ENCODE results near the gene TEDDM1.
"Not testable (repeated sequence)": the region's sequence is repeated elsewhere in the genome, so short reads cannot be mapped to it uniquely, and the experiment has no call there.

TEDDM1 gene

DNA sequence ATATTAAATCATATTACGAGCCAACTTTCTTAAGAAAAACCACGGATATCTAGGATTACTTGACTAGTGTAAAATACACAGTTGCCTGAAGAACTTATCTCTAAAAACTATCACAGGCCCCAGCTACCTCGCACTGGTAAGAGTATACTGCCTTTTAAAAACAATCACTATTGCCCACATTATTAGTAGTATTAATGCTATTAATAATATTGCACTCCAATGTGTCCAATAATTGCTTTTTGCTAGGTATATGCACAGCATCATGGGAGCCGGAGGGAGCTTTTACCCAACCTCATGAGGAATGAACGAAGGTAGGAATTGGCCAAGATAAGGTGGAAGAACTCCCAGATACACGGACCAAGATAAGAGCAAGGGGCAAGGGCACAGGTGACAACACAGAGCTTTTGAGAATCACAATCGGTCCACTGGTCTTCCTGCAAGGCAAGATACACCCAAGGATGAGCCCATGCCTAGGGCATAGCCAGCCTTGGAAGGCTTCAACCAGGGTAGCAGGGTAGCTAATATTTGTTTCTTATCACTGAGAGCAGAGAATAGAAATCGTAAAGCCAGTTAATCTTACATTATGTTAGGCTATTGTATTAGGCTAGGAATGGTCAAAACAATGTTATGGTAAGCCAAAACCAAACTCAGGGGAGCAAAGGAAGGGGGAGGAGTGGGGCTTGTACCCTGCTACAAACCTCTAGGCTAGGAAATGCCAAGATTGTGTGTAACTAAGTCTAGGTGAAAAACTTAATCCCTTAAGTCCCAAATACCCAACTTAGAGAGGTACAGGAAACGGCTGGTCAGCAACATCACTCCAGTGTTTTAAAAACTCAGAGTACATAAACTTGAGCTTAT is 18.3 kb downstream of the TEDDM1 start:
- DNase-seq (ENCODE audit: low read depth in 4 of 4, low spot score in 1 of 4), result no peak

DNA sequence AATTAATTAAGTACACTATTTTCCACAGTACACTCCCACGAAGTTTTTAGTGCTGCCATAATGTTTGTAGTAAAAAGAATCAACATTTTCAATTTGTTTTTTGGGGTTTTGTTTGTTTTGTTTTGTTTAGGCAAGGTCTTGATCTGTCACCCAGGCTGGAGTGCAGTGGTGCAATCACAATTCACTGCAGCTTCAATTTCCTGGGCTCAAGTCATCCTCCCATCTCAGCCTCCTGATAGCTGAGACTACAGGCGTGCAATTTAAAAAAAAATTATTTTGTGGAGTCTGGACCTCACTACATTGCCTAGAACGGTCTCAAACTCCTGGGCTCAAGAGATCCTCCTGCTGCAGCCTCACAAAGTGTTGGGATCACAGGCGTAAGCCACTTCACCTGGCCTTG is 20.3 kb downstream of the TEDDM1 start:
- DNase-seq (ENCODE audit: low read depth in 4 of 4, low spot score in 1 of 4), result no peak

DNA sequence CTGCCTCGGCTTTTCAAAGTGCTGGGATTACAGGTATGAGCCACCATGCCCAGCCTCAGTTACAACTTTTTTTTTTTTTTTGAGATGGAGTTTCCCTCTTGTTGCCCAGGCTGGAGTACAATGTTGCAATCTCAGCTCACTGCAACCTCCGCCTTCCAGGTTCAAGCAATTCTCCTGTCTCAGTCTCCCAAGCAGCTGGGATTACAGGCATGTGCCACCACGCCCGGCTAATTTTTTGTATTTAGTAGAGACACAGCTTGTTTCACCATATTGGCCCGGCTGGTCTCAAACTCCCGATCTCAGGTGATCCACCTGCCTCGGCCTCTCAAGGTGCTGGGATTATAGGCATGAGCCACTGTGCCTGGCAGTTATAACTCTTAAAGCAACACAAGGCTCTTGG is 20.7 kb downstream of the TEDDM1 start:
- not testable (repeated sequence) for DNase-seq (ENCODE audit: low read depth in 4 of 4, low spot score in 1 of 4)

DNA sequence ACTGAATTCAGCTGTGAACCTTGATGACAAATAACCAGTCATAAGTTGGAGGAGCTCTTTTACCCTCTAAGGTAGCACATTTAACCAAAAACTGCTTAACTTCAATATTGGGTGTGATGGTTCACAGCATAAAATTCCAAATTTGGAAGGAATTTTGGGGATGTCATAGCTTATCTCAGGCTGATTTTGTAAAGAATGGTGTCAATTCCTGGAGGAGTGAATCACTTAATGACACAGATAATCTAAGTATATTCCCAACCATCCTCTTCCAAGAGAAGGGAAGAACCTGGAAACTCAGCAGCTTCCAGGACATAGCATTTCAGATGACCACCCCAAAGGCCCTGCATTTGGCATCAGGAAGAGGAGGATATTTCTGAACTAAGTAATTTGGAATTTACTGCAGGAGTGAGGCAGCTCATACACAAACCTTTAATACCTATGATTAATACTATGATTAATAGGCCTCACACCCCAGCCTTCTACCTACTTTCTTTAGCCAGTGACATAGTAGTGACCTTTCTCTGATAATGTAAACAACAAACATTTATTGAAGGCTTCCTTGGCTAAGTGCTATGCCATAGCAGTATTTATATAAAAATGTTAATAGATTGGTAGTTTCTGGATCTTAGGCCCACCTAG is 23.4 kb downstream of the TEDDM1 start:
- DNase-seq (ENCODE audit: low read depth in 4 of 4, low spot score in 1 of 4), result no peak

DNA sequence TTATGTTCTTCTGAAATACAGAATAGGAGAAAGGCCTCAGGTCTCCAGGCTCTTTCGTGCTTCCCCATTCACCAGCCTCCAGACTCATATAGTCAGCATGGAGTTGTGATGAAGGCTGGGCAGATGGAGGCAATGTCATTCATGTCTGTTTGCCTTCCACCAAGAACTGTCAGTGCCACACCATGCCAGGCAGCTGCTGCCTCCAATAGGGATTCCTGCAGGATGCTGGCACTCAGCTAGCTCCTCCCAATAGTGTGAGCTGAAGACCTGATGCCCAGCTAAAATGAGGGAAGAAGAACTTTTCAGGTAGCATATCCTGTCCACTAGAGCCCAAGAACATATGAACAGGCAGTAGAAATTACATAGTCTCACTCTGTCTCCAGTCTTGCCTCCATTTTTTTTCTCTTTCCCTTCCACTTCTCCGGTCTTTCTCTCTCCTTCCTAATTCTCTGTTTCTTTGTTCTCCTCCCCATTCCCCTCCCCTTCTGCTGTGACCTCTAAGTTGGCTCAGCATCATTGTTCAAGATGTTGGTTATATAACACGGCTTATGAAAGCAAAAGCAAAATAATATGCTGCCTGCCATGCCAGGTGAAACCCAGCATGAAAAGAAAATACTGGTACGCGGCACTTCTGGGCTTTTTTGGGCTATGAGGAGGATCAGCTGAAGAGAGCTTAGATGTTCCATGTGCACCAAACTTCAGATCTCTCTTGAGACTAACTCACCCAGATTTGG is 26.2 kb downstream of the TEDDM1 start:
- DNase-seq (ENCODE audit: low read depth in 4 of 4, low spot score in 1 of 4), result no peak

DNA sequence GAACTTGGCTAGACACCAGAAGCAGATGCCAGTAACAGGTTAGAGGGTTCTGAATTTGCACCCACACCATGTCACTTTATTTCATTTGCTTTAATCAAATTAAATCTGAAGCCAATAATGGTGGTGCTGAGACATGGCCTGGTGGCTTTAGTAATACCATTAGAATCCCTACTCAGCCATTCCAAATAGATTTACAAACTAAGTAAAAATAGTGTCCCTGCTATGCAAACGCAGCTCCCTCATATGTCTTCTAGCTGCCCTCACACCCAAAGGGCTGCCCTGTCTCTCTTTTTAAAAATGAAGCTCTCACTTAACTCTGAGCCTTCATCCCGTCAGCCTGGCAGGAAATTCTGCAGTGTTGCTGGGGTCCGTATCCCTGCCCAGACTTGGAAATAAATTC is 29.9 kb downstream of the TEDDM1 start:
- DNase-seq (ENCODE audit: low read depth in 4 of 4, low spot score in 1 of 4), result no peak

DNA sequence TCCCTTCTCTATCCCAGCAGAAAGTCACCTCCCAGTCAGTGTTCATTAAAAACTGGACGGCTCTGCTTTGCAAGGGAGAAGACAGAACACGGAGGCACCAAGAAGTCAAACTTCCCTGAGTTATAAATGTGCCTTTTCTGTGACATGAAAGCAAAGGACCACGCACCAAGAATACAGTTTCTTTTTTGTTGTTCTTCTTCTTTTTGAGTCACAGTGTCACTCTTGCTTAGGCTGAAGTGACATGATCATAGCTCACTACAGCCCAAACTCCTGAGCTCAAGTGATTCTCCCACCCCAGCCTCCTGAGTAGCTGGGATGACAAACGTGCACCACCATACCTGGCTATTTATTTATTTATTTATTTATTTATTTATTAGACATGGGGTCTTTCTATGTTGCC is 31.6 kb downstream of the TEDDM1 start:
- DNase-seq (ENCODE audit: low read depth in 4 of 4, low spot score in 1 of 4), result no peak

DNA sequence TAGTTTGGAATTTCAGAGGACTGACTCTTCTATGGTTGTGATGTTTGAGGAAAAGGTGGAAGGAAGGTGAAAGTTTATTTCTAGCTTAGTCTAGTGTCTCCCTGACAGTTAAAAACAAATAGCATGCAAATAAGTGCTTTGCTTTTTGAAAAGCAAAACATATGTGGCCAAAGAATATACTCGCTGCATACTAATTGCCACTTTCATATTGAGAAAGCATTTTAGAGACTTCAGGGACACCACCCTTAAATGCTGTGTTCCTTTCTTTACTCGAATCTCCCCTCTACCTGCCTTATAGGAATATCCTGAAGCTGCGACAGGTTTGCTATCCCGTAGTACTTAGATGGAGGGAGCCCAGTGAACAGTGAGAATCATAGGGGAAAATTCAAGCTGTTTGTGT is 32.1 kb downstream of the TEDDM1 start:
- no peak for DNase-seq (ENCODE audit: low read depth in 4 of 4, low spot score in 1 of 4)

DNA sequence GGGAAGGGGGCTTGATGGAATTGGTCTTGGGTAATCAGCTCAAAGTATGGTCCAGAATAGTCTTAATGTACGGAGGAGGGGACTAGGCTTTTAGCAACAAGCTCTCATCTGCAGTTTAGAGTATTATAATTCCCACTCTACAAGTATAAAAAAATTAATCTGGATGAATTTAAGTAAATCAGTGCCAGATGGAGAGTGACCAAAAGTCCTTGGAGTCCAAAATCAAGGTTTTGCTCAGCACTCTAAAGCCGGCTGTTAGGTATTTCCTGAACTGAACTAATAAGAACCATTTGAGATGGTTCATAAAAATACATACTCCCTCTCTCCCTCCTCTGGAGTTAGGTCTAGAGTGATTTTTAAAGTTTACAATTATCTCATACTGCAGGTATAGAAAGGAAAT is 32.5 kb downstream of the TEDDM1 start:
- no peak for DNase-seq (ENCODE audit: low read depth in 4 of 4, low spot score in 1 of 4)

DNA sequence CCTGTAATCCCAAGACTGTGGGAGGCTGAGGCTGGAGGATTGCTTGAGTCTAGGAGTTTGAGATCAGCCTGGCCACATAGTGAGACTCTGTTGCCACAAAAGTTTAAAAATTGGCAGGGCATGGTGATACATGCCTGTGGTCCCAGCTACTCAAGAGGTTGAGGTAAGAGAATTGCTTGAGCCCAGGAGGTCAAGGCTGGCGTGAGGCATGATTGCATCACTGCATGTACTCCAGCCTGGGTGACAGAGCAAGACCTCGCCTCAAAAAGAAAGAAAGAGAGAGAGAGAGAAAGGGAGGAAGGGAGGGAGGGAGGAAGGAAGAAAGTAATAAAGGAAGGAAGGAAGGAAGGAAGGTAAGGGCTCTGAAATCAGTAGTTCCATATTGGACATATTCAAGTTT is 33.9 kb downstream of the TEDDM1 start:
- DNase-seq (ENCODE audit: low read depth in 4 of 4, low spot score in 1 of 4), result no peak

DNA sequence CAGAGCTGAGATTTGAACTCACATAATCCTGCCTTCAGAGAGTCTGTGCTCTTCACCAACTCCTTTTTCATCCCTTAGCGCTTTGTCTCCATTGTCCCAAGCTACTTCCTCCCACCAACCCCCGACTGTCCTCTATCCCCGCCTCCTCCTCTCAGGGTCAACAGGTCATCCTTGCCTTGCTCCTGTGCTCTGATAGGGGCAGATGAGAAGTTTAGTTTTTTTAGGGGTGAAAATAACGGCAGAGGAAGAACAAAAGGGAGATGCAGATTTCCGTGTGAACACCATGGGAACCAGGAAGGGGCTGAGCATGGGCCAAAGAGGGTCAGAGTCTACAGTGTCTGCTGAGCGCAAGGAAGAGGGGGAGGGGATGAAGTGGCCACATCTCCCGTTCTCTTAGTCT is 40.8 kb downstream of the TEDDM1 start:
- DNase-seq (ENCODE audit: low read depth in 4 of 4, low spot score in 1 of 4), result no peak

DNA sequence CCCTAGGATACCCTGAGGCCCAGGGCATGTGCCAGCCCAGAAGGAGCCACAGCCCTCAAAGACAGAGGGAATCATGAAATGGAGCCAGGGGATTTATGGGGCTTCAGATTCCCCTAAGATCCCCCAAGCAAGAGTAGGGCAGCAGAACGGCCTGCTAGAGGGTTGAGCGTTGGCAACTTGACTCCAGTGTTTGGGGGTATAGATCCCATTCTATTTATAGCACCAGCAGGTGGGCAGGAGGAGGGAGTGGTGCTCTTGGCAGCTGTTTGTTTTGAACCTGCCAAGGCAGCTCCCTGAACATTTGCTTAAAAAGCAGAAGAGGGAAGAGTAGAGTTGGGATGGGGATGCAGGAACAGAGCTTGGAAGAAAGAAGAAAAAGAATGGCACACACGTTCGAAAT is 42.6 kb downstream of the TEDDM1 start:
- no peak for DNase-seq (ENCODE audit: low read depth in 4 of 4, low spot score in 1 of 4)

DNA sequence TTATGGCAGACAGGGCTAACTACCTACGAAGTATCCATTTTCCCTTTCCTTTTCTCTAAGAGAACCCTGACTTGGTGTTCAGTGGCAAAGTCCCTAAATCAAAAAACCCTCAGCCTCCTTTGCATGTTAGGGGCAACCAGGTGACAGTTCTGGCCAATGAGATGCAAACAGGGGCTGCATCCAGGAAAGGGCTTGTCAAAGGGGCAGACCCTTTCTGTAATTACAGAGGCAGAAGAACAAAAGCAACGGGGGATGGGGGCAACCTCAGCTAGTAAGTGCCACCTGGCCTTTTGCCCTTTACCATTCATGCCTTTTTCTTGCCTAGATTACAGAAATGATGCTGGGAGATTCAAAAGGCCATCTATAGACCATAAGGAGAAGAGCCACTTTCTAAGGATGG is 43.3 kb downstream of the TEDDM1 start:
- no peak for DNase-seq (ENCODE audit: low read depth in 4 of 4, low spot score in 1 of 4)

DNA sequence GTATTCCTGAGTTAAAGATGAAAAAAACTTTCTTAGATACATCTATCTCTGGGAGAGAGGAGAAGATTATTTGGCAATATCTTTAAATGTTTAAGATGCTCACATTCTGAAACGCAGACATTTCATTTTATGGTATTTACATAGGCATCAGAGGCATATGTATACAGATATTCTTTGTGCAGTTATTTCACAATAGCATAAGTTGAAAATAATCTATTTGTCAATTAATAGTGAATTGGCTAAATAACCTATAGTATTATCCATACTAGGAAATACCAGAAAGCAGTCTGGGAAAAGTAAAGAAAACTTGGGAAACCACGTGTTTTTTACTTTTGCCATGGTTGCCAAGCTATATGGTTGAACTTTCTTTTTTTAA is 44.8 kb downstream of the TEDDM1 start:
- DNase-seq (ENCODE audit: low read depth in 4 of 4, low spot score in 1 of 4), result no peak

DNA sequence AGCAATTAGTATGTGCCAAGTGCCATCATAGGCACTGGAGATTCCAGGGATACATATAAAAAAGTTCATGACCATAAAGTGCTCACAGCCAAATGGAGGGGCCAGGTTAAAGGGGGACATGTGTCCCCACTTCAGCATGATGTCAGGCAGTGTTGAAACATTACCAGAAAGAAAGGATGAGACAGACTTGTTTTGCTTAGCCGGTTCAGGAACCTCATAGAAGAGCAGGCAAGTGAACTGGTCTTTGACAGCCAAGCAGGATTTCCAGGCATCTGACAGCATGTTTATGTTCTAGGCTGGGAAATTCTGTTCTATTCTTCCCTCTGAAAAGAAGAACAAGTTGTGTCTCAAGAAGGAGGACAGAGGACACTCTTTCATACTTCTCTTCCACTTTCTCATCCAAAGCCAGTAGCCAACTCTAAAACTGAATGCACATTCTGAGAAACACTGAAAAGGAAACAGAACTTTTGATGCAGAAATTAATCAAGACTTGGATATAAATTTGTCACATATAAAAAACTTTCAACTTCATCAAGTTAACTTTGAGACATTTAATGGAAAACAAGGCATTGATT is 48.6 kb downstream of the TEDDM1 start:
- no peak for DNase-seq (ENCODE audit: low read depth in 4 of 4, low spot score in 1 of 4)

DNA sequence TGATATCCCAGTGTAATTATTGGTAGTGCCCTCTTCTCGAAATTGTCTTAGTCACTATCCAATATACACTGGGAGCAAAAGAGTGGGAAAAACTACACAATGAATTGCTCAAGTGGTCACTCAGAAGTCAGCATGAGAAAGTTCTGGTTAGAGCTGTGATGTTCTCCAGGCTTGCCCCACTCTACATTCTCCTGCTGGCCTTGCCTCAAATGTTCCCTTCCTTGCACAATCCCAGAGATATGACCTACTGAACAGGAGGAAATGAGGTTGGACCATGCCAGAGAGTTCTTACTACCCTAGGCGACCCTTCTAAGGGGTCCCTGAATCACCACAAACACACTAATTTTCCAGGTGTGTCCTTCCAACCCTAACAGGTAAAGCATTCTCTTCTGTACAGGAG is 49.6 kb downstream of the TEDDM1 start:
- DNase-seq (ENCODE audit: low read depth in 4 of 4, low spot score in 1 of 4), result no peak

DNA sequence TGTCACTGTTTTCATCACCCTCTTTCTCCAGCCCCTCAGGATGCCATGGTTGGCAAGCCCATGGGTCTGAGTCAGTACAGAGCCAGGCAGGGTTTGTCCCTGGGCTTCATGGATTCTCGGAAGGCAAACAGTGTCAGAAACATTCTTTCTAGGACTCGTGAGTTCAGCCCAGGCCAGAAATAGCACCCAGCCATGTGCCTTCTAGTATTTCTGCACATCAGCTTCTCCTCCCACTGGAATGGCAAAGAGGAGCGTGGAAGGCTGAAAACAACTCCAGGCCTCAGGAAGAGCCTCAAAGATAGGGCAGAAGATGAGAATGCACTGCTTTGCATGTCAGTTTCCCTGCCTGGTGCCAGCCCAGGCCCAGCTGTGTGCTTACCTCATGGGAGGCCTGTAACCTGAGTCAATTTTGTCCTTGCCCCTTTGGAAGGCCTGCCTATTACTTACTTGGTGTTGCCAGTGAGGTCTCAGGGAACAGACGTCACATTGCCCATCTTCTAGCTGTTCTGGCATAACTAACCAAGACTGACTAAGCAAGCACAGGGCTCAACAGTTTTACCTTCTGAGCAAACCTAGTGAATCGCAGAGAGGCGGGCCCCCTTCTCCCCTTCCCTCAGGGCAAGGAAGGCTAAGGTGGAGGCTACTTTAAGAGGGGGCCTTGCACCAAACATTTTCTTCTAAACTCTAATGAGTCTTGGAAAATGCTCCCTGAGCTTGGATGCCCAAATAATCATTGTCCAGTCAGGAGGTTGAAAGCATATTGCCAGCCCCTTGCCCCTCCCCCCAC is 51.3 kb downstream of the TEDDM1 start:
- DNase-seq (ENCODE audit: low read depth in 4 of 4, low spot score in 1 of 4), result no peak

Measured in stimulated activated CD4-positive, alpha-beta T cell treated with anti-CD3 and anti-CD28 coated beads, Interleukin-1b, Interleukin-23, amount 100 ng/mL, for 24 hours (primary cell).